Nephron (organoid): ENCODE data around the gene AK5.

Experiments
- H3K27ac Mint-ChIP-seq, 3 experiments: 2 replicates each; pipeline ENCODE4 v1.8.0; 2020; ENCODE audit warnings: mixed read lengths in 3 of 3, mild to moderate bottlenecking in 2 of 3, moderate library complexity in 1 of 3
- H3K27me3 Mint-ChIP-seq: 2 replicates; pipeline ENCODE4 v1.8.0; 2021; ENCODE audit warnings: low read depth, mild to moderate bottlenecking, moderate library complexity, mixed read lengths
- H3K36me3 Mint-ChIP-seq: 2 replicates; pipeline ENCODE4 v1.8.0; 2020; ENCODE audit warnings: low read depth, mixed read lengths
- H3K4me1 Mint-ChIP-seq: 2 replicates; pipeline ENCODE4 v1.8.0; 2020; ENCODE audit warnings: mixed read lengths
- H3K4me3 Mint-ChIP-seq, 3 experiments: 2 replicates each; pipeline ENCODE4 v1.8.0; 2020; ENCODE audit warnings: mild to moderate bottlenecking in 3 of 3, mixed read lengths in 3 of 3, moderate library complexity in 2 of 3
- H3K9me3 Mint-ChIP-seq: 2 replicates; pipeline ENCODE4 v1.8.0; 2020; ENCODE audit warnings: mixed read lengths
- CTCF ChIP-seq, 3 experiments: fragments of 200-600 bp; sonication (generic); IDR thresholded peaks; one replicate each; pipeline ENCODE4 v1.5.0; 2021; ENCODE audit warnings: antibody characterized with exemption in 3 of 3; ENCODE audit not compliant: unreplicated experiment in 3 of 3

AK5 gene

GRCh38 chr1:77553568-77554291, 271.9 kb downstream of the AK5 start:
- Mint-ChIP-seq H3K27me3 (no peaks in the 10 kb centered on the region), H3K27ac (no peak overlapping the region), H3K4me1 (no peaks in the 10 kb centered on the region), H3K36me3 (peaks cover 7% of the 10 kb centered on the region), H3K9me3 (no peaks in the 10 kb centered on the region), H3K4me3 (no peak overlapping the region)
- no peak for TF ChIP-seq CTCF (IDR thresholded peaks at IDR 0.05; ENCODE audit: unreplicated experiment in 3 of 3)

- no peaks in the 10 kb centered on the region for H3K9me3 Mint-ChIP-seq
- no peak overlapping the region for H3K4me3 Mint-ChIP-seq
- no peaks in the 10 kb centered on the region for H3K4me1 Mint-ChIP-seq
- TF ChIP-seq CTCF (IDR thresholded peaks at IDR 0.05; ENCODE audit: unreplicated experiment in 3 of 3) = no peak
- no peak overlapping the region for H3K27ac Mint-ChIP-seq
- no peaks in the 10 kb centered on the region for H3K27me3 Mint-ChIP-seq
- H3K36me3 Mint-ChIP-seq = peaks cover 14% of the 10 kb centered on the region
Observed at GRCh38 chr1:77556045-77556444, 274.2 kb downstream of the AK5 start.

- no peak for TF ChIP-seq CTCF (IDR thresholded peaks at IDR 0.05; ENCODE audit: unreplicated experiment in 3 of 3)
Observed at GRCh38 chr1:77557053-77557452, 275.2 kb downstream of the AK5 start.

DNA sequence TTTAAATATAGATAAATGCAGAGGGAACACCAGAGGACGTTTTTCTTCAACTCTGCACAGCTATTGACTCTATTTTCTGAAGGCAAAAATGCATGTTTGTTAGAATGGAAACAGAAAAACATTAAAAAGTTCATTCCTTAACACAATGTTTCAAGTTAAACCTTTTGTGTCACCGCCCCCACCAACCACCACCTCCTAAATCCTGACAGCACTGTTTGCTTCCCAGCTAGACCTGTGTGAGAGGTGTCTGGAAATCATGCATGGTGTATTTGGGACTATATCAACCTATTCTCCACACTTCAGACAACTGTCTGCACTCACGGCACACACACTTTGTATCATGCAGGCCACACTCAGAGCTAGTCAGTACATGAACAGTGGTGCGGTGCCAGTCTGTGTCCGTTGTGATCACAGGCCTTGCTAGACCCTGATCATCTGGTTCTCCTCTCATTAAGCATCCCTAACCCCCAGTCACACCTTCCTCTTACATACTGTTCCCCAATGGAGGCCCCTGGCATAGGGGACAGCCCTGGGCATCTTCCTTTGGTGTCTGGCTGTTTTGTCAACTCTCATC, 276.9 kb downstream of the AK5 start:
- Mint-ChIP-seq H3K9me3 (no peaks in the 10 kb centered on the region), H3K4me3 (no peak overlapping the region), H3K27me3 (no peaks in the 10 kb centered on the region), H3K27ac (no peak overlapping the region), H3K36me3 (peaks cover 20% of the 10 kb centered on the region), H3K4me1 (no peaks in the 10 kb centered on the region)
- no peak for TF ChIP-seq CTCF (IDR thresholded peaks at IDR 0.05; ENCODE audit: unreplicated experiment in 3 of 3)

More at GRCh38 chr1:77557053-77557452, 275.2 kb downstream of the AK5 start:
- H3K4me3 Mint-ChIP-seq = no peak overlapping the region
- peaks cover 20% of the 10 kb centered on the region for H3K36me3 Mint-ChIP-seq
- no peak overlapping the region for H3K27ac Mint-ChIP-seq
- H3K27me3 Mint-ChIP-seq = no peaks in the 10 kb centered on the region
- H3K4me1 Mint-ChIP-seq = no peaks in the 10 kb centered on the region
- no peaks in the 10 kb centered on the region for H3K9me3 Mint-ChIP-seq

DNA sequence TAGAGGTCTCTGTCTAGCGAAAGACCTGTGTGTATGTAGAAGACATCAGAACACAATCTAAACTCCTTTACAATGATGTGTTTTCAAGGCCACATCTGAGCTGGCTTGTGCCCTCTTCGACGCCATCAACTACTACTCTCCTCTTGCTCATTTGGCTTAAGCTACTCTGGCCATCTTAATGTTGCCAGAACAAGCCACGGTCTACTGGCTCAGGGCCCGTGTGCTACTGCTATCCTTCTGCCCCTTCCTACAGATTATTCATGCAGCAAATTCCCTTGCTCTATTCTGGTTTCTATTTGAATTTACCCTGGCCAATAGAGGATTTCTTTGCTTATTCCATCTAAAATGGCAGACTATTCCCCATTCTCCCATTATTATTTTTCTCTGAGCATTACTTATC, 278.9 kb downstream of the AK5 start:
- H3K4me3 Mint-ChIP-seq = no peak overlapping the region
- no peaks in the 10 kb centered on the region for H3K9me3 Mint-ChIP-seq
- H3K27me3 Mint-ChIP-seq = no peaks in the 10 kb centered on the region
- H3K27ac Mint-ChIP-seq = no peak overlapping the region
- H3K4me1 Mint-ChIP-seq = no peaks in the 10 kb centered on the region
- TF ChIP-seq CTCF (IDR thresholded peaks at IDR 0.05; ENCODE audit: unreplicated experiment in 3 of 3) = no peak
- H3K36me3 Mint-ChIP-seq = peaks cover 27% of the 10 kb centered on the region
